Measurements from ENCODE around the gene DEUP1. TPM values are rescaled to one million over a fixed set of nuclear protein-coding genes. Genes with fewer than 3 reads are reported as not detected.
"Not testable (repeated sequence)": the region's sequence is repeated elsewhere in the genome, so short reads cannot be mapped to it uniquely, and the experiment has no call there.

Gene DEUP1
- total RNA-seq, 2 donors from 2014 or later: not detected

DNA sequence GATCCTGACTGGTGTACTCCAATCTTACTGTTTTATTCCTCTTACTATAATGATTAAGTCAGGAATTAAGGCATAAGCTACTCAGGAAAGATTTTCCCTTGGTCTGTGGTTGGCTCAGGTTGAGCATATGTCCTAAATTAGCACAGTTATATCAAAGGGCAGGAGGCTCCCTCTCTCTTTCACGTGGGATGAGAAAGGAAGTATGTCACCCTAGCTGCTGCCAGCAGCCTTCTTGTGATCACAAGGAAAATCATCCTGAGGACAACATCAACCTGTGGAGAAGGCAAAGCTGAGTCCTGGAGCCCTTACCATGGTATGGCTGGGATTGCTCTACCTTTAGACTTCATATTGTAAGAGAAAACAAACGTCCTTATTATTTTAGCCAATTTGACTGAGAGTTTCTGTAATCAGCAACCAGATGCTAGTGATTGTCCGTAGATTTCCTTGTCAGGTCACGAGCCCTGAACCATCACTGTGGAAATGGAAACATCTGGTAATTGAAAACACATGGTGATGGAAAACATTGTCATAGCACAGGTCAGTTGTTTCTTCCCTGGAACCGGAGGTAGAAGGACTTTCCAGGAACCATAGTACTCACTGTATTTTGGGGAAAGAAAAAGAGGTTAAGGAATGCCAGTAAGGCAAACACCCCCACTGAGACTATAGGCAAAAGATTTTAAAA is 40.6 kb upstream of the DEUP1 start:
- Histone ChIP-seq H3K36me3 (no peaks in the 10 kb centered on the region), H3K4me3 (no peak overlapping the region), H3K27me3 (no peaks in the 10 kb centered on the region), H3K9me3 (no peaks in the 10 kb centered on the region), H3K27ac (no peak overlapping the region), H3K4me1 (no peaks in the 10 kb centered on the region)
- no peak for DNase-seq (ENCODE audit: low spot score)
- TF ChIP-seq CTCF (IDR thresholded peaks at IDR 0.05): no peak

DNA sequence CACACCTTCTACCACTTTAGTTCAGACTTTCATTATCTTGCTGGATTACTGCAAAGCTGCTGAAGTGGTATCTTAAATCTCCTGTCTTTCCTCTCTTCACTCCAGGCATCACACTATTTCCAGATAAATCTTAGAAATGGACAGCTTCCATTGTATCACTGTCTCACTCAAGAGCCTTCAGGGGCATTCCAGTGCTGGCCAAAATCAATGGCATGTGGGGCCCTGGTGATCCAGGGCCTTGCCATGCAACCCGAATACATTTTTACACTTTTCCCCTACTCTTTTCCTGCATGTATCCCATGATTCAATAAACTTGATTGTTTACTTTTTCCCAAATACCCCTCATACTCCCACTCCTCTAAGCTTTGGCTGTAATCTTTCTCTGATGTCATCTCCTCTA is 39.4 kb upstream of the DEUP1 start:
- no peak overlapping the region for H3K4me3 ChIP-seq
- no peak for TF ChIP-seq CTCF (IDR thresholded peaks at IDR 0.05)
- H3K36me3 ChIP-seq: no peaks in the 10 kb centered on the region
- H3K4me1 ChIP-seq: no peaks in the 10 kb centered on the region
- H3K27ac ChIP-seq: no peak overlapping the region
- H3K27me3 ChIP-seq: no peaks in the 10 kb centered on the region
- H3K9me3 ChIP-seq: no peaks in the 10 kb centered on the region
- DNase-seq (ENCODE audit: low spot score): no peak

GRCh38 chr11:93291898-93292297 is 38.6 kb upstream of the DEUP1 start:
- Histone ChIP-seq H3K27ac (no peak overlapping the region), H3K27me3 (no peaks in the 10 kb centered on the region), H3K4me3 (no peak overlapping the region), H3K4me1 (no peaks in the 10 kb centered on the region), H3K36me3 (no peaks in the 10 kb centered on the region), H3K9me3 (no peaks in the 10 kb centered on the region)
- no peak for TF ChIP-seq CTCF (IDR thresholded peaks at IDR 0.05)
- no peak for DNase-seq (ENCODE audit: low spot score)

- Histone ChIP-seq H3K27me3 (no peaks in the 10 kb centered on the region), H3K4me1 (no peaks in the 10 kb centered on the region), H3K27ac (no peak overlapping the region), H3K36me3 (no peaks in the 10 kb centered on the region), H3K4me3 (no peak overlapping the region), H3K9me3 (no peaks in the 10 kb centered on the region)
- DNase-seq (ENCODE audit: low spot score): no peak
- TF ChIP-seq CTCF (IDR thresholded peaks at IDR 0.05): no peak
These were observed 34.5 kb upstream of the DEUP1 start for GRCh38 chr11:93295921-93296575.

DNA sequence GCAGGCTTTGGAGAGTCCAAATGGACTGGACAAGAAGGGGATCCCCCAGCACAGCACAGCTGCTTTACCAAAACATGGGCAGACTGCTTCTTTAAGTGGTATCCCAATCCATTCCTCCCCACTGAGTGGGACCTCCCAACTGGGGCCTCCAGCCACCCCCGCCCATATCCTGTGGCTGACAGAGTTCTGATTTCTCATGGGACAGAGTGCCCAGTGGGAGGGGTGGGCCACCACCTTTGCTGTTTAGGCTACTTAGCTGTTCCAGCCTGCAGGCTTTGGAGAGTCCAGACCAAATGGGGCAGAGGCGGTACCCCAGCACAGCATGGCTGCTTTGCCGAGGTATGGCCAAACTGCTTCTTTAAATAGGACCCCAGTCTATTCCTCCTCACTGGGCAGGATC is 26.9 kb upstream of the DEUP1 start:
- no peak overlapping the region for H3K27ac ChIP-seq
- H3K4me3 ChIP-seq: no peak overlapping the region
- DNase-seq (ENCODE audit: low spot score): no peak
- TF ChIP-seq CTCF (IDR thresholded peaks at IDR 0.05): no peak
- H3K27me3 ChIP-seq: no peaks in the 10 kb centered on the region
- no peaks in the 10 kb centered on the region for H3K9me3 ChIP-seq
- no peaks in the 10 kb centered on the region for H3K36me3 ChIP-seq
- H3K4me1 ChIP-seq: no peaks in the 10 kb centered on the region

GRCh38 chr11:93314399-93314798 is 16.1 kb upstream of the DEUP1 start:
- H3K4me1 ChIP-seq; H3K4me3 ChIP-seq; H3K36me3 ChIP-seq; H3K27ac ChIP-seq; DNase-seq (ENCODE audit: low spot score); H3K27me3 ChIP-seq: not testable (repeated sequence)
- H3K9me3 ChIP-seq: peaks cover 0 to 26% of the 10 kb centered on the region in 2 donors

All from right atrium auricular region (tissue), 2 donors.